Measurements from ENCODE around the gene ATP2A1.

GRCh38 chr16:28877655-28878000 lies 660 bp upstream of the ATP2A1 start:
- TF ChIP-seq CTCF (IDR thresholded peaks at IDR 0.05; ENCODE audit: low read length) = no peak
- no peak for TF ChIP-seq EZH2 (IDR thresholded peaks at IDR 0.05; ENCODE audit: borderline replicate concordance, low read length)
